K562 (cell line): ENCODE results near the gene CALD1. TPM values are rescaled to one million over a fixed set of nuclear protein-coding genes. Genes with fewer than 3 reads are reported as not detected.

Experiments
- ATAC-seq: fragments of 200-7000 bp; cut with Tn5 transposase; 3 replicates; pipeline ENCODE4 v1.9.1; 2020; ENCODE audit warnings: moderate library complexity
- BruUV-seq: library from RNA; stranded (reverse); fragments of 400-500 nt; replicated peaks from 2 replicates; lab custom pipeline; 2021; lab: Mats Ljungman, UMichigan
- CTCF ChIA-PET: fragments of 300-600 bp; formaldehyde crosslinking; extraction: SDS; loops from one replicate; lab custom pipeline; 2021; ENCODE audit warnings: low intra/inter-chr PET ratio; lab: Yijun Ruan, JAX
- POLR2A ChIA-PET: fragments of 300-600, 350-650 bp; sonication (Branson Sonifier 250); formaldehyde crosslinking; extraction: SDS; loops from one replicate; lab custom pipeline; 2021; ENCODE audit warnings: antibody characterized with exemption, inconsistent platforms; lab: Yijun Ruan, JAX
- DNase-seq, 4 experiments: peaks; one replicate each; pipeline versions ENCODE4 v3.0.0 to v3.0.0-alpha.2; 2011 to 2018; ENCODE audit warnings: low spot score in 3 of 4, mixed read lengths in 3 of 4; ENCODE audit errors: extremely low read depth in 1 of 4
- FAIRE-seq: peaks from 2 replicates; lab custom pipeline; 2011; peaks lifted over from hg19 to GRCh38; lab: Jason Lieb, UNC
- H2AFZ ChIP-seq: 2 replicates; pipeline ENCODE4 v1.6.0; 2011; ENCODE audit warnings: low read depth, low read length, control low read depth, inconsistent platforms
- H3K27ac ChIP-seq: fragments of 200-600 bp; 3 replicates; pipeline ENCODE4 v1.8.0; 2011; ENCODE audit warnings: low read depth, mild to moderate bottlenecking, control low read depth, inconsistent platforms, low read length, moderate library complexity, mixed read lengths; ENCODE audit errors: extremely low read depth
- H3K27me3 ChIP-seq, 2 experiments: fragments of 300-600 bp in 1 of 2; 2 replicates in 1 of 2; 3 replicates in 1 of 2; pipeline versions ENCODE4 v1.6.0 to v1.8.0; 2011; ENCODE audit warnings: inconsistent platforms in 2 of 2, low read length in 2 of 2, mild to moderate bottlenecking in 1 of 2, mixed read lengths in 1 of 2, moderate library complexity in 1 of 2; ENCODE audit not compliant: control insufficient read depth in 2 of 2, insufficient read depth in 2 of 2
- H3K36me3 ChIP-seq: fragments of 300-600 bp; 3 replicates; pipeline ENCODE4 v1.8.0; 2011; ENCODE audit warnings: mild to moderate bottlenecking, low read length, inconsistent platforms; ENCODE audit not compliant: control insufficient read depth, insufficient read depth
- H3K4me1 ChIP-seq, 2 experiments: fragments of 200-600 bp in 1 of 2; replicated peaks in 1 of 2; 2 replicates in 1 of 2; 3 replicates in 1 of 2; pipeline versions ENCODE4 v1.5.1 to v1.8.0; 2011; ENCODE audit warnings: inconsistent platforms in 2 of 2, low read length in 2 of 2, mild to moderate bottlenecking in 1 of 2, mixed read lengths in 1 of 2, moderate library complexity in 1 of 2; ENCODE audit not compliant: control insufficient read depth in 2 of 2, insufficient read depth in 2 of 2
- H3K4me2 ChIP-seq: 2 replicates; pipeline ENCODE4 v1.6.1; 2011; ENCODE audit warnings: low read length, control low read depth, inconsistent platforms, mixed read lengths; ENCODE audit not compliant: insufficient read depth
- H3K4me3 ChIP-seq: fragments of 200-600 bp; sonication (generic), shearing (Covaris generic); 2 replicates; pipeline ENCODE4 v1.5.1; 2016; ENCODE audit warnings: control low read depth, inconsistent platforms
- H3K79me2 ChIP-seq: fragments of 200-600 bp; 3 replicates; pipeline ENCODE4 v1.8.0; 2011; ENCODE audit warnings: low read length, inconsistent platforms; ENCODE audit not compliant: control insufficient read depth, insufficient read depth
- H3K9ac ChIP-seq, 2 experiments: 2 replicates each; pipeline versions ENCODE4 v1.6.0 to v1.6.1; 2011; ENCODE audit warnings: low read depth in 2 of 2, low read length in 2 of 2, control low read depth in 1 of 2, inconsistent platforms in 1 of 2, mild to moderate bottlenecking in 1 of 2, mixed read lengths in 1 of 2; ENCODE audit not compliant: insufficient read depth in 1 of 2
- H3K9me1 ChIP-seq: one replicate; pipeline ENCODE4 v1.6.0; 2011; ENCODE audit warnings: inconsistent platforms, mild to moderate bottlenecking, low read length, moderate library complexity; ENCODE audit not compliant: control insufficient read depth, insufficient read depth
- H3K9me3 ChIP-seq: replicated peaks from 2 replicates; pipeline ENCODE4 v1.5.1; 2011; ENCODE audit warnings: low read depth, low read length, inconsistent platforms; ENCODE audit not compliant: control insufficient read depth, insufficient read depth
- H4K20me1 ChIP-seq: replicated peaks from 2 replicates; pipeline ENCODE4 v1.6.1; 2011; ENCODE audit warnings: low read length, inconsistent platforms, mixed read lengths; ENCODE audit not compliant: control insufficient read depth, insufficient read depth
- CTCFL ChIP-seq: IDR thresholded peaks from 2 replicates; pipeline ENCODE4 v1.6.1; 2011; ENCODE audit warnings: borderline replicate concordance, low read depth, mild to moderate bottlenecking, moderate library complexity, low read length; ENCODE audit not compliant: insufficient read depth, poor library complexity, severe bottlenecking
- GABPB1 ChIP-seq: sonication (generic); formaldehyde crosslinking; IDR thresholded peaks from 2 replicates; pipeline ENCODE4 v1.8.0; 2022; ENCODE audit warnings: mild to moderate bottlenecking, missing genetic modification reagents
- GATA2 ChIP-seq: sonication (generic); formaldehyde crosslinking; IDR thresholded peaks from 2 replicates; pipeline ENCODE4 v1.4.0; 2020; ENCODE audit warnings: mild to moderate bottlenecking, missing genetic modification reagents
- GTF2B ChIP-seq: IDR thresholded peaks from 2 replicates; pipeline ENCODE4 v1.6.1; 2011; ENCODE audit not compliant: insufficient read length; ENCODE audit errors: extremely low read depth
- HEY1 ChIP-seq: fragments of 250-450 bp; sonication (Bioruptor Pico); IDR thresholded peaks from 2 replicates; pipeline ENCODE4 v1.5.0; 2020; ENCODE audit warnings: mild to moderate bottlenecking, moderate library complexity, borderline replicate concordance
- PHB ChIP-seq: fragments of 250-450 bp; sonication (Bioruptor Pico); IDR thresholded peaks from 2 replicates; pipeline ENCODE4 v1.5.0; 2021
- PHF21A ChIP-seq: fragments of 450-650 bp; IDR thresholded peaks from 2 replicates; pipeline ENCODE4 v1.6.1; 2017; ENCODE audit warnings: low read depth, borderline replicate concordance
- POLR2A ChIP-seq: fragments of 450-650 bp; conservative IDR thresholded peaks from 2 replicates; pipeline ENCODE4 v1.6.1; 2016
- SMAD2 ChIP-seq: fragments of 150-350 bp; IDR thresholded peaks from 2 replicates; pipeline ENCODE4 v1.6.1; 2014; ENCODE audit warnings: low read depth, mild to moderate bottlenecking, low read length
- TAF7 ChIP-seq: fragments of 450-650 bp; IDR thresholded peaks from 2 replicates; pipeline ENCODE4 v1.6.1; 2016; ENCODE audit warnings: missing genetic modification characterization, missing compliant biosample characterization
- TCFL5 ChIP-seq: fragments of 250-450 bp; sonication (Bioruptor Pico); conservative IDR thresholded peaks from 2 replicates; pipeline ENCODE4 v1.6.1; 2021; ENCODE audit warnings: mild to moderate bottlenecking, moderate library complexity, matching md5 sums
- ZNF277 ChIP-seq: fragments of 250-450 bp; sonication (Bioruptor Pico); IDR thresholded peaks from 2 replicates; pipeline ENCODE4 v1.8.0; 2022; ENCODE audit warnings: inconsistent platforms, mild to moderate bottlenecking, moderate library complexity, borderline replicate concordance
- ZNF609 ChIP-seq: sonication (generic); formaldehyde crosslinking; IDR thresholded peaks from 2 replicates; pipeline ENCODE4 v1.8.1; 2023; ENCODE audit warnings: missing genetic modification reagents, mild to moderate bottlenecking, borderline replicate concordance
- WGBS: fragments of 100-300 bp; shearing (Covaris generic); methylation state at CpG from one replicate; pipeline ENCODE4 v1.1.6; 2016; ENCODE audit warnings: low coverage, mixed read lengths; ENCODE audit not compliant: insufficient coverage; ENCODE audit errors: missing lambda C conversion rate; 5-methylcytosine and 5-hydroxymethylcytosine counted together
- in situ Hi-C: fragments of 300-500 bp; cut with MboI; formaldehyde crosslinking; loops from 4 replicates; pipeline ENCODE4 v1.15.0; 2018; ENCODE audit warnings: inconsistent platforms, mixed read lengths
- intact Hi-C: fragments of 100-400 bp; cut with micrococcal nuclease; formaldehyde crosslinking; loops from 2 replicates; pipeline ENCODE4 v1.14.2; 2022
- polyA plus RNA-seq, 8 experiments: library from polyadenylated mRNA; depleted of rRNA in 4 of 8; stranded (reverse) in 5 of 8; unstranded in 3 of 8; fragments of >200 nt; fragmentation: Nextera tagmentation in 2 of 8; fragmentation: Illumina TruSeq in 1 of 8; extraction: Ambion mirVana in 2 of 8; extraction: Trizol in 1 of 8; gene quantifications; 2 replicates each; pipeline versions ENCODE4 v1.2.1 to v1.2.3, GENCODE V29; 2011 to 2014; ENCODE audit warnings: inconsistent platforms in 1 of 8, missing spikeins in 1 of 8
- total RNA-seq, 7 experiments: library from RNA; depleted of rRNA in 6 of 7; stranded (reverse); fragments of >200 nt in 6 of 7; fragmentation: Illumina TruSeq in 2 of 7; extraction: Trizol in 2 of 7; gene quantifications; 2 replicates each; pipeline versions ENCODE4 v1.2.1 to v1.2.3, GENCODE V29; 2011 to 2021; ENCODE audit warnings: low replicate concordance in 1 of 7

Gene CALD1
- total and polyA plus RNA-seq, 9 of the 15 experiments (the other 6 are each of a cell fraction or from before 2014, with no cell fraction given): 0.40 TPM; not detected in 8

- TF ChIP-seq ZNF277 (CRISPR knock-in tag) (no peak), HEY1 (CRISPR knock-in tag) (no peak), CTCFL (no peak), PHF21A (no peak)
- TF ChIP-seq, all 486 proteins: peak for 0
Observed at GRCh38 chr7:134785842-134786241, 6.4 kb downstream of the CALD1 start (continued).

GRCh38 chr7:134787064-134787463 lies 7.6 kb downstream of the CALD1 start:
- intact Hi-C loops (no loop called here), in situ Hi-C loops (no loop called here)
- ATAC-seq (no peak), FAIRE-seq (no peak), DNase-seq (no peak)
- ChIA-PET POLR2A (no interaction called here), CTCF (no interaction called here)
- Histone ChIP-seq H3K9ac (no peak overlapping the region), H3K27me3 (peaks cover 0 to 19% of the 10 kb centered on the region in 2 experiments; a peak in 3 of 5 replicates), H3K4me3 (no peak overlapping the region), H2AFZ (no peak overlapping the region), H3K27ac (no peak overlapping the region), H3K4me2 (no peak overlapping the region), H3K9me1 (no peaks in the 10 kb centered on the region), H3K4me1 (no peaks in the 10 kb centered on the region), H3K9me3 (no peaks in the 10 kb centered on the region), H3K36me3 (no peaks in the 10 kb centered on the region), H4K20me1 (no peaks in the 10 kb centered on the region), H3K79me2 (no peaks in the 10 kb centered on the region)
- no TSS peak for BruUV-seq
- 0% methylated on average over 2 of the region's 2 CpGs for WGBS
- TF ChIP-seq ZNF609 (CRISPR knock-in tag): no peak
- no peak for TF ChIP-seq GTF2B
- no peak for TF ChIP-seq PHB (CRISPR knock-in tag)
- no peak for TF ChIP-seq TAF7
- no peak for TF ChIP-seq TCFL5 (CRISPR knock-in tag)
- TF ChIP-seq POLR2A: no peak
- no peak for TF ChIP-seq SMAD2
- TF ChIP-seq GATA2 (CRISPR knock-in tag): no peak
- TF ChIP-seq GABPB1 (CRISPR knock-in tag): no peak
